ENCODE results near the gene NSFL1C.

DNA sequence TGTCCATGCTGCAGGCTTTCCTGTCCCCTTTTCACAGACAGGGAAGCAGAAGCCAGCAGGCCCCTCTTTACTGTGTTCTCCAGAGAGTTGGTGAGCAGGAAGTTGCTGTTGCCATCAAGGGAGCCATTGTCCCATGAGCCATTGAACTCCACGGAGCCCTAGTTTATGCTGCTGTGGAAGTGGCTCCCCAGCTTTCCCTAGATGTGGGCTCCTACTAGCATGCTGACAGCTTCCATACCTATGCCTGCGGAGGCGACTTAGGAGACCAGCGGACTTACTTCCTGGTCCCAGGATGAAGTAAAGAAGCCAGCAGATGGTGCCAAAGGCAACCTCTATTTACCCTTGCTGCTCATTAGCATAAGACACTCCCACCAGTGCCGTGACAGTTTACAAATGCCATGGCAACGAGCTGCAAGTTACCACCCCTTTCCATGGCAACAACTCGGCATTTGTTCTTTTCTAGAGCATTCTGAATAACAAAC lies 43.0 kb downstream of the NSFL1C start:
- TF ChIP-seq EZH2phosphoT487 (conservative IDR thresholded peaks at IDR 0.05; ENCODE audit: low read length) = no peak
- TF ChIP-seq, protein P1, sequence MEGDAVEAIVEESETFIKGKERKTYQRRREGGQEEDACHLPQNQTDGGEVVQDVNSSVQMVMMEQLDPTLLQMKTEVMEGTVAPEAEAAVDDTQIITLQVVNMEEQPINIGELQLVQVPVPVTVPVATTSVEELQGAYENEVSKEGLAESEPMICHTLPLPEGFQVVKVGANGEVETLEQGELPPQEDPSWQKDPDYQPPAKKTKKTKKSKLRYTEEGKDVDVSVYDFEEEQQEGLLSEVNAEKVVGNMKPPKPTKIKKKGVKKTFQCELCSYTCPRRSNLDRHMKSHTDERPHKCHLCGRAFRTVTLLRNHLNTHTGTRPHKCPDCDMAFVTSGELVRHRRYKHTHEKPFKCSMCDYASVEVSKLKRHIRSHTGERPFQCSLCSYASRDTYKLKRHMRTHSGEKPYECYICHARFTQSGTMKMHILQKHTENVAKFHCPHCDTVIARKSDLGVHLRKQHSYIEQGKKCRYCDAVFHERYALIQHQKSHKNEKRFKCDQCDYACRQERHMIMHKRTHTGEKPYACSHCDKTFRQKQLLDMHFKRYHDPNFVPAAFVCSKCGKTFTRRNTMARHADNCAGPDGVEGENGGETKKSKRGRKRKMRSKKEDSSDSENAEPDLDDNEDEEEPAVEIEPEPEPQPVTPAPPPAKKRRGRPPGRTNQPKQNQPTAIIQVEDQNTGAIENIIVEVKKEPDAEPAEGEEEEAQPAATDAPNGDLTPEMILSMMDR (IDR thresholded peaks at IDR 0.05; ENCODE audit: insufficient read depth, low read length, poor library complexity, severe bottlenecking) = no peak

Measured in SU-DHL-6 (cell line).